ENCODE data around the gene TGFBR2.

The TGFBR2 gene

DNA sequence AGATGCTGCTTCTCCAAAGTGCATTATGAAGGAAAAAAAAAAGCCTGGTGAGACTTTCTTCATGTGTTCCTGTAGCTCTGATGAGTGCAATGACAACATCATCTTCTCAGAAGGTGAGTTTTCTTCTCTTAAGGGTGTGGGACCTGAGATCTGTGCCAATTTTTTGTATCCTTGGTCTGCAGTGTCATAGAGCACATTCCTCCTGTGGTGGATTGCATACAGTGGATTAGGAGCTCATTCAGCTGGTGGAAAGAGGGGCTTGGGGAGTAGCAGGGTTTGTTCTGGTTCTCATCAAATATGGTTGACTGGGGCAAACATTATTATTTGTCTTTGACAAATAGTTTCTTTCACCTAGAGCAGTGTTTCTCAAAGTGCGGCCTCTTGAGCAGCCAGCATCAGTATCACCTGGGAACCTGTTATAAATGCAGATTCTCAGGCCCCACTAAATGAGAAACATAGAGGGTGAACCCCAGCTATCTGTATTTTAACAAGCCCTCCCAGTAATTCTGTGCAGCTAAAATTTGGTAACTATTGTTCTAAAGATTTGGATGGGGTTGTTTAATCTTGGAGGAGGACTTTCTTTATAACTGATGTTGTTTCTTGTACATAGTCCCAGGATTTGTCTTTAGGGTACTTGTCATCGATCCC is 44.1 kb downstream of the TGFBR2 start:
- Histone ChIP-seq H3K36me3 (ENCODE audit: control insufficient read depth in 1 of 2, insufficient read depth in 2 of 2, low read length in 2 of 2) (peaks cover 57 to 67% of the 10 kb centered on the region in 2 donors), H3K4me3 (ENCODE audit: low read depth in 1 of 2, low read length in 2 of 2) (peak overlapping the region in 1 of 2 donors; percentile 11), H3K4me1 (ENCODE audit: control insufficient read depth in 1 of 2, insufficient read depth in 2 of 2, low read length in 2 of 2) (peaks cover 13 to 59% of the 10 kb centered on the region in 2 donors), H3K9me3 (ENCODE audit: control insufficient read depth in 1 of 2, low read length in 2 of 2) (no peaks in the 10 kb centered on the region), H3K27me3 (ENCODE audit: low read depth, low read length) (no peaks in the 10 kb centered on the region), H3K27ac (ENCODE audit: low read length) (peak overlapping the region; percentile 61)

DNA sequence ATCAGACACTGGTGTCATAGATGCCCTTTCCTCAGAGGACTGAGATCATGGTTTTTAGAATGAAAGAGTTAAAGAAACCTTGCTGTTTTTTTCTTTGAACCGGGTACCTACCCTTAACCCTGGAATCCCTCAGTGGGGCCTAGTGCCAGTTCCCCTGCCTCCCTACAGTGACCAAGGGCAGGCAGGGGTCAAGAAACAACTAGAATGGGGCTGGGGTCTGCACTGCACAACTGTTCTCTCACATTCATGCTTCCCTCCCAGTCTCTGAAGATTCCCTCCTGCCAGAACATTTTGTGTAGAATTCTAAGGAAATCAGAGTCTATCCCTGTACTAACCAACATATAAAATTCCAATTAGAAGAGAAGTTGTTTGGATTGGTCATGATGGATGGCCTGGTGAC is 47.9 kb downstream of the TGFBR2 start:
- Histone ChIP-seq H3K4me3 (ENCODE audit: low read depth in 1 of 2, low read length in 2 of 2) (no peak overlapping the region), H3K9me3 (ENCODE audit: control insufficient read depth in 1 of 2, low read length in 2 of 2) (no peaks in the 10 kb centered on the region), H3K36me3 (ENCODE audit: control insufficient read depth in 1 of 2, insufficient read depth in 2 of 2, low read length in 2 of 2) (peaks cover 45 to 49% of the 10 kb centered on the region in 2 donors), H3K27ac (ENCODE audit: low read length) (no peak overlapping the region), H3K27me3 (ENCODE audit: low read depth, low read length) (no peaks in the 10 kb centered on the region), H3K4me1 (ENCODE audit: control insufficient read depth in 1 of 2, insufficient read depth in 2 of 2, low read length in 2 of 2) (peaks cover 20 to 69% of the 10 kb centered on the region in 2 donors)

DNA sequence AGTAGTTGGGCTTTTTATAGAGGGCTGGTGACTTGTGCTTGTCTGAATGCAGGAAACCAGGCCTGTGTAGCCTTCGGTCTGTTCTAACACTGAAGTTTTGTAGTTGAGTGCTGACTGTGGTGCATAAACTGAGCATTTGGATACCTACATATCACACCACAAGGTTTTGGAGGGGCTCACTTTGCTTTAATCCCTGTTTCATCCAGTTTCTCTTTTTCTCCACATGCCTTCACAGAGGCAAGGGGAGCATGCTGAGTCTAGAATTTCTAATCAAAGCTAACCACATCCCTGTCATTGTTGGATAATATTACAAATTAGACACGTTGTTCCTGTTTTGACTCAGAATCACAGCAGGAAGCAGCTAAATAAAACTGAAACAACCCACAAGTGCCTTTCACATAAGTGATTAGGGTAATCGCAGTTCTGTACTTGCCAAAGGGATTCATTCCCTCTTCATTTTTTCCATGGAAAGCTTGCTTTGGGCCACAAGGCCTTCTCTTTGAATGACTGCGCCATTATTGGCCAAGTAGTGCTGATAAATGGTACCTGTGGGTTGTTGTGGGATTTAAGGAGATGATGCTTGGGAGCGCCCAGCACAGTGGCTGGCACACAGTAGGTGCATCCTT is 48.9 kb downstream of the TGFBR2 start:
- Histone ChIP-seq H3K27me3 (ENCODE audit: low read depth, low read length) (no peaks in the 10 kb centered on the region), H3K36me3 (ENCODE audit: control insufficient read depth in 1 of 2, insufficient read depth in 2 of 2, low read length in 2 of 2) (peaks cover 40 to 45% of the 10 kb centered on the region in 2 donors), H3K4me1 (ENCODE audit: control insufficient read depth in 1 of 2, insufficient read depth in 2 of 2, low read length in 2 of 2) (peaks cover 21 to 63% of the 10 kb centered on the region in 2 donors), H3K4me3 (ENCODE audit: low read depth in 1 of 2, low read length in 2 of 2) (no peak overlapping the region), H3K9me3 (ENCODE audit: control insufficient read depth in 1 of 2, low read length in 2 of 2) (no peaks in the 10 kb centered on the region), H3K27ac (ENCODE audit: low read length) (peak overlapping the region; percentile 37)

DNA sequence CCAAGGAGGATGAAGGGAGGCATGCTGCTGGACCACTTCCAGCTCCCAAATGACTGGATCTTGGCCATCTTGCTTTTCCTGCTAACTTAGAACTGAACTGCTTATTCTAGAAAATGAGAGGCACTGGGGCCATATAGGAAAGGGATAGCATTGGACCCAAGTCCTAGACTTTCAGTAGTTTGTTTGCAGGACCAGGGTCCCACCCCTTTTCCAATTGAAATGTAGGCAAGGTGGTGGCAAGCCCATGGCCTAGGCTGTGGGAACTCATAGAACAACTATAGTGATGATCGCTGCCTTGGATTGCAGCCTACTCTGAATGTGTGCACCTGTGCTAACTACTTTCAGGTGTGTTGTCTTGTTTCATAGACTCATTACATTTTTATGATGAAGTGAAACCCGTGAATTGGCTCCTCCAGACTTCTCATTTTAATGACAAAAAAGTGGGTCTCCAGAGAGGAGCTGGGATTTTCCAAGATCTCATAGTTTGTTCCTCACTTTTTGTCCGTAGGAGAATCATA is 50.3 kb downstream of the TGFBR2 start:
- Histone ChIP-seq H3K27me3 (ENCODE audit: low read depth, low read length) (no peaks in the 10 kb centered on the region), H3K4me1 (ENCODE audit: control insufficient read depth in 1 of 2, insufficient read depth in 2 of 2, low read length in 2 of 2) (peaks cover 21 to 66% of the 10 kb centered on the region in 2 donors), H3K9me3 (ENCODE audit: control insufficient read depth in 1 of 2, low read length in 2 of 2) (no peaks in the 10 kb centered on the region), H3K27ac (ENCODE audit: low read length) (no peak overlapping the region), H3K36me3 (ENCODE audit: control insufficient read depth in 1 of 2, insufficient read depth in 2 of 2, low read length in 2 of 2) (peaks cover 31 to 45% of the 10 kb centered on the region in 2 donors), H3K4me3 (ENCODE audit: low read depth in 1 of 2, low read length in 2 of 2) (no peak overlapping the region)

DNA sequence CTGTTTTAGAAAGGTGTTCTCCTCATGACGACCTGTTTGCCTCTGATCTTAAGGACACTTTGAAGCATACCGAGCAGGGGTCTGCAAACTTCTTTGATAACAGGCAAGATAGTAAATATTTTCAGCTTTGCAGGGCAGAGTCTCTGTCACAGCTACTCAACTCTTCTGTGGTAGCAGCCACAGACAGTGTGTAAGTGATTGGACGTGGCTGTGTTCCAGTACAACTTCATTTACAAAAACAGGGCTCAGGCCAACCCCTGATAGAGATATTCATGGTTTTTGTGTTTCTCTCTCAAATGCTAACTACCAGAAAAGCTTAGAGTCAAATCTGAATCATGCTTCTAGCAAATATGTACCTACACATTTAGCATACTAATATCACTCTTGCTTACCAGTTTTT is 51.5 kb downstream of the TGFBR2 start:
- no peak overlapping the region for H3K27ac ChIP-seq (ENCODE audit: low read length)
- H3K4me1 ChIP-seq (ENCODE audit: control insufficient read depth in 1 of 2, insufficient read depth in 2 of 2, low read length in 2 of 2): peaks cover 21 to 74% of the 10 kb centered on the region in 2 donors
- H3K27me3 ChIP-seq (ENCODE audit: low read depth, low read length): no peaks in the 10 kb centered on the region
- peaks cover 19 to 48% of the 10 kb centered on the region in 2 donors for H3K36me3 ChIP-seq (ENCODE audit: control insufficient read depth in 1 of 2, insufficient read depth in 2 of 2, low read length in 2 of 2)
- no peak overlapping the region for H3K4me3 ChIP-seq (ENCODE audit: low read depth in 1 of 2, low read length in 2 of 2)
- no peaks in the 10 kb centered on the region for H3K9me3 ChIP-seq (ENCODE audit: control insufficient read depth in 1 of 2, low read length in 2 of 2)

DNA sequence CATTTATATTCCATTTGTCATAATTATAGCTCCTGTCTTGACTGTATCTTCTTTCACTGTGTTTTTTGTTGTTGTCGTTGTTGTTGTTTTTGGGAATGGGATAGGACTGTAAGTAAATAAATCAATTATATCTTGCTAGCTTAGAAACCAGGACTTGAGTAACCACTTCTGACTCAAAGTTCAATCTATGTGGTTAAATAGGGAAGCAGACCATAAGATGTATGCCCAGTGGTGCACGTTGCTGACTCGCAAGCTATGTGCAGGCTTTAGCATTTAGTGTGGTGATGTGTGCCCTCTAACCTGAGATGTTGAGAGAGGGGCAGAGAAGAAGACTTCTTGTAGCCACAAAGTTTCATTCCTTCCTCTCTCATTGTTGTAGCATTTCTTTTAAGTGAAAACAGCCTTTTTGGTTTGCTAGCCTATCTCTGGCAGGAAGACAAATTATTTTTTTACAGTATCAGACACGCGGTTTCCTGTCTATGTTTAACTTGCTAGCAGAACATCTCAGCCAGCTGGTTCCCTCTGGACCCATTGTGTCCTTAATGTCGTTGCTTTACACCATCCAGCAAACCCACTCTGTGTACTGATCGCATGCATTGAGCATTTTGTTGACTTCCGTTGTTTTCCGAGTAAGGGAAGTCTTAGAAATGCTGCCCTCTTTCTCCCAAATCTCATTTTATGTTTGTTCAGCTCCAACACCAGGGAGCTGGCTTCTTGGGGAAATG is 52.1 kb downstream of the TGFBR2 start:
- Histone ChIP-seq H3K36me3 (ENCODE audit: control insufficient read depth in 1 of 2, insufficient read depth in 2 of 2, low read length in 2 of 2) (peaks cover 18 to 47% of the 10 kb centered on the region in 2 donors), H3K4me3 (ENCODE audit: low read depth in 1 of 2, low read length in 2 of 2) (peak overlapping the region in 1 of 2 donors; percentile 3), H3K27me3 (ENCODE audit: low read depth, low read length) (no peaks in the 10 kb centered on the region), H3K27ac (ENCODE audit: low read length) (peak overlapping the region; percentile 61), H3K4me1 (ENCODE audit: control insufficient read depth in 1 of 2, insufficient read depth in 2 of 2, low read length in 2 of 2) (peaks cover 21 to 79% of the 10 kb centered on the region in 2 donors), H3K9me3 (ENCODE audit: control insufficient read depth in 1 of 2, low read length in 2 of 2) (no peaks in the 10 kb centered on the region)

DNA sequence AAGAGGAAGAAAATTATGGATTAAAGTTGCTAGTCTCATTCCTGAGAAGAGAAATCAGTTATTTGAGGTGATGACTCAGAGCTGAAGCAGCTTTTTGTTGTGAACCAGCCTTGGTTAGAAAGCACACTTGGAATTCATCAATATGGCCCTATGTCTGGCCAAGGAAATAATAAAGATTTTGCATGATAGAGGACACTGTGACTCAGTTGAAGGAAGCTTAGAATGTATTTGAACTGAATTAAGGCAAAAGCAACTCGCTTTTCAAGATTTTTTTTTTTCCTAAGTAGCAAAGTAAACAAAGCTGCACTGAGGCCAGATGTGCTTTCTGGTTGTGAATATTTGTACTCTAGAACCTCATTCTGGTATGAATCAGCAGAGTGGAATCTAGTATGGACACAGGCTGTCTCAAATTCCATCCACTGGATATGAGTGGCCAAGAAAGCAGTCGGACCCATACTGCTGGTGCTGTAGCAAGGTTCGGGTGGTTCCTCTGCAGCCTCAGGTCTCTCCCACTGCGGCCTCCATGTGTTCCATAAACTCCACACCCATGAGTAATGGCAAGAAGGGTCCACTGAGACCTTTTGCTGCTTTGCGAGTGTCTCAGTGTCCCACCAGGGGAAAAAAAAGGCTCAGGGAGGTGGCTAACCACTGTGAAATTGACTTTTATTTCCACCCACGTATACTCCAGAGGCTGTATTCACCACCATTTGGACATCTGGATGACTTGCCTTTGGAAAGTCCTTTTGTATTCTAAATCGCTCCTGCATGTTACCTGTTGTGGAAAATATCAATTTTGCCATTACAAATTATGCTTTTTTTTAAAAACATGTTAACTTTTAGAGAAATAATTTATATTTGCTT is 53.1 kb downstream of the TGFBR2 start:
- Histone ChIP-seq H3K9me3 (ENCODE audit: control insufficient read depth in 1 of 2, low read length in 2 of 2) (no peaks in the 10 kb centered on the region), H3K4me3 (ENCODE audit: low read depth in 1 of 2, low read length in 2 of 2) (peak overlapping the region in 1 of 2 donors; percentile 3), H3K27me3 (ENCODE audit: low read depth, low read length) (no peaks in the 10 kb centered on the region), H3K4me1 (ENCODE audit: control insufficient read depth in 1 of 2, insufficient read depth in 2 of 2, low read length in 2 of 2) (peaks cover 21 to 82% of the 10 kb centered on the region in 2 donors), H3K27ac (ENCODE audit: low read length) (peak overlapping the region; percentile 61), H3K36me3 (ENCODE audit: control insufficient read depth in 1 of 2, insufficient read depth in 2 of 2, low read length in 2 of 2) (peaks cover 14 to 37% of the 10 kb centered on the region in 2 donors)

DNA sequence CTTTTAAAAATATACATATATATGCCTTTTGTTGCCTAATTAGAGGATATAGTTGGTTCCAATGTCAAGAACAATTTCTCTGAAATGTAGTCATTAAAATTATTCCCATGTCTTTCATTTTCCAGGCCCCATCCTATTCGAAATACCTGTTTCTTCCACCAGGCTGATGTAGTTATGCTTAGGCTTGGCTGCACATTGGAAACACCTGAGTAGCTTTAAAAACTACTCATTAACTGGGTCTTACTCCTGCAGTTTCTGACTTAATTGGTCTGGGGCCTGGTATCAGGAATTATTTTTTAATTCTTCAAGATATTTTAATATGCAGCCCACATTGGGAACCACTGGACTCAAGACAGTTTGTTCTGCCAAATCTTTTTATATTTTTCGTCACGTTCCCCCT is 53.7 kb downstream of the TGFBR2 start:
- Histone ChIP-seq H3K27ac (ENCODE audit: low read length) (no peak overlapping the region), H3K9me3 (ENCODE audit: control insufficient read depth in 1 of 2, low read length in 2 of 2) (no peaks in the 10 kb centered on the region), H3K4me1 (ENCODE audit: control insufficient read depth in 1 of 2, insufficient read depth in 2 of 2, low read length in 2 of 2) (peaks cover 22 to 81% of the 10 kb centered on the region in 2 donors), H3K4me3 (ENCODE audit: low read depth in 1 of 2, low read length in 2 of 2) (no peak overlapping the region), H3K27me3 (ENCODE audit: low read depth, low read length) (no peaks in the 10 kb centered on the region), H3K36me3 (ENCODE audit: control insufficient read depth in 1 of 2, insufficient read depth in 2 of 2, low read length in 2 of 2) (peaks cover 11 to 30% of the 10 kb centered on the region in 2 donors)

DNA sequence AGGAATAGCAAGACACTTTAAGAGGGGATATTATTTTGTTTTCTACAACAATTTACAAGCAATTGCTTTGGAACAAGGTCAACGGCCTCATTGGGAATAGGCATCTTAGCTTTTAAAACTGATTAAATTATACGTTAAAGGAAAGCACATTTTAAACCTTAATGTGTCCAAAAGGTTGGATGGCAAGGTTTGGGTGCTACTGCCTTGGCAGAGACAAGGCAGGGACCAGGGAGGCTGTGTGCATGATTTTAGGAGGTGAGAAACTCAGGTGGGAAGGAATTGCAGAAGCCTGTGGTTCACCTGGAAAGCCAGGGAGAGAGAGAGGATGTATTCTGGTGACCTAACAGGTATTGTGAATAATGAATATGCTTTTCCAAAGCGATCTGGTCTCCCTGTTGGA is 54.3 kb downstream of the TGFBR2 start:
- Histone ChIP-seq H3K27ac (ENCODE audit: low read length) (no peak overlapping the region), H3K4me3 (ENCODE audit: low read depth in 1 of 2, low read length in 2 of 2) (no peak overlapping the region), H3K9me3 (ENCODE audit: control insufficient read depth in 1 of 2, low read length in 2 of 2) (no peaks in the 10 kb centered on the region), H3K4me1 (ENCODE audit: control insufficient read depth in 1 of 2, insufficient read depth in 2 of 2, low read length in 2 of 2) (peaks cover 27 to 77% of the 10 kb centered on the region in 2 donors), H3K27me3 (ENCODE audit: low read depth, low read length) (no peaks in the 10 kb centered on the region), H3K36me3 (ENCODE audit: control insufficient read depth in 1 of 2, insufficient read depth in 2 of 2, low read length in 2 of 2) (peaks cover 8 to 26% of the 10 kb centered on the region in 2 donors)

DNA sequence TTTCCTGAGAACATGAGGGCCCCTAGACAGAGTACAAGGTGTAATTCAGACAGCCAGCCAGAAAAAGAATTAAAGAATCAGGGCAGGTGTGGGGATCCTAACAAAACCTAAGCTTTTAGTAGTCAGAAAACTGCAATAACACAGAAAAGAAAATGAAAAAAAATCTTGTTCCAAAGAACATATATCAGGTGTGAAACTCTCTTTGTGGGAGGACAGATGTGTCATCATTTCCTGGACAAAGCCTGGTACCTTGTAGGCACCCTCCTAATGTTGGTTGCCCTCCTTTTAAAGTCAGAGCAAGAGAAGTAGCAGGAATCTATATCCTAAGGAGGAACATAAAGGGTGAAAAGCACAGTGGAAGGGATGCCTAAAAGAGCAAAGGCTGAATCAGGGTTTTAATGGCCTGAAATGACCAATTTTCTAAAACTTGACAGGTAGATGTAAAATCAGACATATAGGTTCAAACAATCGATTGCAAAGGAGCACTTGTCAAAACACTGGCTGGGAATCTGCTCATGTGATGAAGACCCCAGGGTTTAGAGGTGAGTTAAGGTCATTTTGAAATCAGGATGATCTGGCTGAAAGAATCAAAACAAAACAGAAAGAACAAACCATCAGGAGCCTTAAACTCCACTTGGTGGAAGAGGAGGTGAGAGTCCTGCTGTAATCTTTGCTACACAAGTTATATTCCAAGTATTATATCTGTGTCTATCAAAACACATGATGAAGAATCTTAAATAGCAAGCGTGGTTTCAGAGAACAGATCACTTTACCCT is 54.9 kb downstream of the TGFBR2 start:
- Histone ChIP-seq H3K27me3 (ENCODE audit: low read depth, low read length) (no peaks in the 10 kb centered on the region), H3K36me3 (ENCODE audit: control insufficient read depth in 1 of 2, insufficient read depth in 2 of 2, low read length in 2 of 2) (peaks cover 4 to 21% of the 10 kb centered on the region in 2 donors), H3K27ac (ENCODE audit: low read length) (no peak overlapping the region), H3K4me3 (ENCODE audit: low read depth in 1 of 2, low read length in 2 of 2) (no peak overlapping the region), H3K4me1 (ENCODE audit: control insufficient read depth in 1 of 2, insufficient read depth in 2 of 2, low read length in 2 of 2) (peaks cover 27 to 71% of the 10 kb centered on the region in 2 donors), H3K9me3 (ENCODE audit: control insufficient read depth in 1 of 2, low read length in 2 of 2) (no peaks in the 10 kb centered on the region)

Measured in muscle layer of duodenum (tissue), 2 donors.